Pancreas (tissue), 10 donors: Measurements from ENCODE around the gene AGTRAP. TPM values are rescaled to one million over a fixed set of nuclear protein-coding genes. Genes with fewer than 3 reads are reported as not detected.
A peak's percentile ranks its signal among the peaks of the same experiment; 100 is the strongest.

Experiments used
- ATAC-seq, 4 donors: fragments of 200-7000 bp; cut with Tn5 transposase; one replicate each; pipeline versions ENCODE4 v1.8.0 to v1.9.1; 2020; ENCODE audit warnings: mild to moderate bottlenecking in 4 of 4, moderate library complexity in 4 of 4
- DNase-seq, 6 donors: peaks; one replicate each; pipeline ENCODE4 v3.0.0-alpha.2; 2020
- FAIRE-seq: peaks from 2 replicates; lab custom pipeline; 2012; peaks lifted over from hg19 to GRCh38; lab: Jason Lieb, UNC
- H3K27ac ChIP-seq, 4 donors: fragments of 200-600 bp; sonication (generic); 1 replicate in 3 of 4; 2 replicates in 1 of 4; pipeline versions ENCODE4 v1.5.0 to v1.8.0; 2020
- H3K27me3 ChIP-seq, 4 donors: fragments of 200-600 bp; one replicate each; pipeline ENCODE4 v1.8.0; 2021
- H3K36me3 ChIP-seq, 3 donors: fragments of 200-600 bp; sonication (generic) in 1 of 3; one replicate each; pipeline versions ENCODE4 v1.5.0 to v1.8.0; 2020 to 2021
- H3K4me1 ChIP-seq, 3 donors: fragments of 200-600 bp; one replicate each; pipeline ENCODE4 v1.8.0; 2021
- H3K4me3 ChIP-seq, 4 donors: fragments of 200-600 bp; sonication (generic) in 2 of 4; one replicate each; pipeline versions ENCODE4 v1.5.0 to v1.8.0; 2020 to 2021
- H3K9me3 ChIP-seq, 4 donors: fragments of 200-600 bp; one replicate each; pipeline ENCODE4 v1.8.0; 2021
- CTCF ChIP-seq, 4 donors: fragments of 200-600 bp; sonication (generic) in 3 of 4; IDR thresholded peaks; one replicate each; pipeline versions ENCODE4 v1.5.0 to v1.8.0; 2021; ENCODE audit warnings: antibody characterized with exemption in 4 of 4
- WGBS, 2 donors: extraction: QIAGEN DNeasy Blood & Tissue Kit; methylation state at CpG; one replicate each; pipeline ENCODE4 v1.1.7; 2013; 5-methylcytosine and 5-hydroxymethylcytosine counted together
- intact Hi-C, 3 donors: fragments of 100-400 bp; cut with DNase I; formaldehyde crosslinking; loops; one replicate each; pipeline versions ENCODE4 v1.11.1 to v1.14.2; 2022
- polyA plus RNA-seq, 2 donors: library from polyadenylated mRNA; stranded (reverse); fragments of 200-250 nt; gene quantifications; one replicate each; pipeline ENCODE4 v1.2.3, GENCODE V29; 2013
- total RNA-seq, 6 donors: library from RNA; stranded (reverse); fragmentation: NEBNext Ultra II Directional in 4 of 6; extraction: Animal tissue kit (Norgen Biotek cat#: 25700) in 4 of 6; gene quantifications; one replicate each; pipeline versions ENCODE4 v1.2.1 to v1.2.4, GENCODE V29; 2021 to 2023
- donor health status: healthy with polysubstance abuse.
- donor health status: DM: no; HTN: no; CAD: no; lungs with moderate emphysema.
- donor health status: DM: no; HTN: no; CAD: no.
- donor health status: control.
- donor health status: control.
- donor health status: Bipolar disorder and iron deficiency.
- donor health status: DM: yes; HTN: yes; CAD: no.
- donor health status: DM: no; HTN: no; CAD: no.
- donor health status: DM: no; HTN: no; CAD: no.
- donor health status: DM: yes; HTN: yes; CAD: no.

AGTRAP gene
- total and polyA plus RNA-seq, 8 donors, result 16.8 to 38.5 (median 24.0) TPM

DNA sequence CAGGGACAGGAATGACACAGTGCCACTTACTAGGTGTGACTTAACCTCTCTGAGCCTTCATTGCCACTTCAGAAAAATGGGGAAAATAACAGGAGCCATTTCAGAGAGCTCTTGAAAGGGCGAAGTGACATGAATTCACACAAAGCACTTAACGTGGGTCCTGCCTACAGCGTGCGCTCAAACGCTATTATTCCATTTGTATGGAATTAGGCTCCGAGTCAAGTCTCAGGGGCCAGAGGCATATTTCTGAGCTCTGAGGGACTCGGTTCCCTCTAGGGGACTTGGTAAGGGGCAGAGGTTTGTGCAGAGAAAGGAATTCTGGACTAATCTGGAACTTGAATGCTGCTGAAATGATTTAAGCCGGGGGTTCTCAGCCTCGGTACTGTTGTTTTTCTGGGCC is 30.3 kb upstream of the AGTRAP start:
- no peak overlapping the region for H3K4me3 ChIP-seq
- no peaks in the 10 kb centered on the region for H3K36me3 ChIP-seq
- intact Hi-C loops, result no loop called here
- TF ChIP-seq CTCF (IDR thresholded peaks at IDR 0.05), result no peak
- peaks cover 0 to 10% (median 0%) of the 10 kb centered on the region in 4 donors for H3K27me3 ChIP-seq
- WGBS, 2 donors, result 81 to 85% methylated on average over 9 of the region's 9 CpGs
- DNase-seq (no peak), FAIRE-seq (no peak), ATAC-seq (no peak)
- no peak overlapping the region for H3K27ac ChIP-seq
- H3K9me3 ChIP-seq, result no peaks in the 10 kb centered on the region
- no peaks in the 10 kb centered on the region for H3K4me1 ChIP-seq

DNA sequence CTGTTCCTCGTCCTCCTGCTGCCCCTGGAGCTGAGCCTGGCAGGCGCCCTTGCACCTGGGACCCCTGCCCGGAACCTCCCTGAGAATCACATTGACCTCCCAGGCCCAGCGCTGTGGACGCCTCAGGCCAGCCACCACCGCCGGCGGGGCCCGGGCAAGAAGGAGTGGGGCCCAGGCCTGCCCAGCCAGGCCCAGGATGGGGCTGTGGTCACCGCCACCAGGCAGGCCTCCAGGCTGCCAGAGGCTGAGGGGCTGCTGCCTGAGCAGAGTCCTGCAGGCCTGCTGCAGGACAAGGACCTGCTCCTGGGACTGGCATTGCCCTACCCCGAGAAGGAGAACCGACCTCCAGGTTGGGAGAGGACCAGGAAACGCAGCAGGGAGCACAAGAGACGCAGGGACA is 29.6 kb upstream of the AGTRAP start:
- H3K27ac ChIP-seq, result no peak overlapping the region
- H3K9me3 ChIP-seq, result no peaks in the 10 kb centered on the region
- TF ChIP-seq CTCF (IDR thresholded peaks at IDR 0.05), result no peak
- H3K36me3 ChIP-seq, result no peaks in the 10 kb centered on the region
- no peak for ATAC-seq
- DNase-seq, result peak in 1 of 6 donors; percentile 22
- 88 to 92% methylated on average over 12 to 14 of the region's 14 CpGs for WGBS, 2 donors
- no peaks in the 10 kb centered on the region for H3K4me1 ChIP-seq
- H3K4me3 ChIP-seq, result no peak overlapping the region
- no peak for FAIRE-seq
- intact Hi-C loops, result no loop called here
- peaks cover 0 to 4% (median 0%) of the 10 kb centered on the region in 4 donors for H3K27me3 ChIP-seq

- Histone ChIP-seq H3K9me3 (no peaks in the 10 kb centered on the region), H3K4me3 (no peak overlapping the region), H3K4me1 (no peaks in the 10 kb centered on the region), H3K27ac (no peak overlapping the region), H3K36me3 (no peaks in the 10 kb centered on the region), H3K27me3 (no peaks in the 10 kb centered on the region)
- DNase-seq, result peak; percentile 75 to 91 (median 83)
- intact Hi-C loops, result no loop called here
- FAIRE-seq, result no peak
- ATAC-seq, result peak; percentile 83 to 95 (median 88)
- WGBS, 2 donors, result 22 to 27% methylated on average over 17 of the region's 17 CpGs
- no peak for TF ChIP-seq CTCF (IDR thresholded peaks at IDR 0.05)
Observed at GRCh38 chr1:11707621-11708276, 28.2 kb upstream of the AGTRAP start.

DNA sequence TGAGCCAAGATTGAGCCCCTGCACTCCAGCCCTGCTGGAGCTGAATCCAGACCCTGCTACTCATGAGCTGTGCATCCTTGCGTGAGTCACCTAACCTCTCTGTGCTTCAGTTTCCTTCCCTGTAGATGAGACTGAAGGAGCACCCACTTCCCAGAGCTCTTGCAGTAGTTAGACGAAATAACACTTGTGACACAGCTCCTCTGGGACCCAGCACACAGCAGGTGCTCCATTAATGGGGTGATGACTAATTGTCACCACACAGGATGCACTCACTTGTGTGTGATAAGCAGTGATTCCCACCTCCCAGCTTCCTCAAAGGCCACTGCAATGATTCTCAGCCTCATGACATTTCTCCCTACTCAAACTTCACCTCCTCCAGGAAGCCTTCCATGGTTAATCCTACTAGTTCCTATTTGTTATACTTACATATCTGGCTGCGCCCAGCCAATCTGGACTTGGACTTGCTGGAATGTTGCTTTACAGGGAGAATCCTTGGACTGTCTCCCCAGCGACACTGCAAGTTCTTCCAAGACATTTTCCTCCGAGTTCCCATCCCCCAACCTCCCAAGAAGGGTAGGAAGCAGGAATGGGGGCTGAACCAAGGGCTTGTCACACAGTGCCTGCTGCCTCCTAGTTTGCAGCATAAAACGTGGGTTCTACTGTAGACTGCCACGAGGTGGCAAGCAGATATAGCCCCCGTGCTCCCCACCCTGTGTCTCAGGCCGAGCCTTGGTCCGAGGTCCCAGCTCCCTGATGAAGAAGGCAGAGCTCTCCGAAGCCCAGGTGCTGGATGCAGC is 27.2 kb upstream of the AGTRAP start:
- DNase-seq (no peak), ATAC-seq (no peak), FAIRE-seq (no peak)
- 64 to 77% methylated on average over 11 of the region's 11 CpGs for WGBS, 2 donors
- intact Hi-C loops, result no loop called here
- H3K4me1 ChIP-seq, result no peaks in the 10 kb centered on the region
- no peaks in the 10 kb centered on the region for H3K27me3 ChIP-seq
- no peak for TF ChIP-seq CTCF (IDR thresholded peaks at IDR 0.05)
- no peak overlapping the region for H3K4me3 ChIP-seq
- no peaks in the 10 kb centered on the region for H3K9me3 ChIP-seq
- H3K27ac ChIP-seq, result no peak overlapping the region
- H3K36me3 ChIP-seq, result no peaks in the 10 kb centered on the region

- Histone ChIP-seq H3K27ac (no peak overlapping the region), H3K4me1 (no peaks in the 10 kb centered on the region), H3K9me3 (no peaks in the 10 kb centered on the region), H3K4me3 (no peak overlapping the region), H3K27me3 (no peaks in the 10 kb centered on the region), H3K36me3 (no peaks in the 10 kb centered on the region)
- no peak for TF ChIP-seq CTCF (IDR thresholded peaks at IDR 0.05)
- FAIRE-seq (no peak), ATAC-seq (no peak), DNase-seq (no peak)
- intact Hi-C loops, result no loop called here
- 89 to 94% methylated on average over 5 of the region's 5 CpGs for WGBS, 2 donors
Observed at GRCh38 chr1:11711490-11711889, 24.4 kb upstream of the AGTRAP start.
